Epidermal melanocyte (primary cell): ENCODE data around the gene OR2K2.
"Not testable (repeated sequence)": the region's sequence is repeated elsewhere in the genome, so short reads cannot be mapped to it uniquely, and the experiment has no call there.

Source experiments
- DNase-seq: peaks from one replicate; pipeline ENCODE4 v3.0.0; 2011; ENCODE audit warnings: low spot score; ENCODE audit not compliant: insufficient read length

The OR2K2 gene, protein sequence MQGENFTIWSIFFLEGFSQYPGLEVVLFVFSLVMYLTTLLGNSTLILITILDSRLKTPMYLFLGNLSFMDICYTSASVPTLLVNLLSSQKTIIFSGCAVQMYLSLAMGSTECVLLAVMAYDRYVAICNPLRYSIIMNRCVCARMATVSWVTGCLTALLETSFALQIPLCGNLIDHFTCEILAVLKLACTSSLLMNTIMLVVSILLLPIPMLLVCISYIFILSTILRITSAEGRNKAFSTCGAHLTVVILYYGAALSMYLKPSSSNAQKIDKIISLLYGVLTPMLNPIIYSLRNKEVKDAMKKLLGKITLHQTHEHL

GRCh38 chr9:111330124-111330523 is at the start of gene OR2K2:
TSS of gene OR2K2 (minus strand) at chr9:111330224. CDS start at chr9:111328433, 1,791 bp downstream.
- no peak for DNase-seq

DNA sequence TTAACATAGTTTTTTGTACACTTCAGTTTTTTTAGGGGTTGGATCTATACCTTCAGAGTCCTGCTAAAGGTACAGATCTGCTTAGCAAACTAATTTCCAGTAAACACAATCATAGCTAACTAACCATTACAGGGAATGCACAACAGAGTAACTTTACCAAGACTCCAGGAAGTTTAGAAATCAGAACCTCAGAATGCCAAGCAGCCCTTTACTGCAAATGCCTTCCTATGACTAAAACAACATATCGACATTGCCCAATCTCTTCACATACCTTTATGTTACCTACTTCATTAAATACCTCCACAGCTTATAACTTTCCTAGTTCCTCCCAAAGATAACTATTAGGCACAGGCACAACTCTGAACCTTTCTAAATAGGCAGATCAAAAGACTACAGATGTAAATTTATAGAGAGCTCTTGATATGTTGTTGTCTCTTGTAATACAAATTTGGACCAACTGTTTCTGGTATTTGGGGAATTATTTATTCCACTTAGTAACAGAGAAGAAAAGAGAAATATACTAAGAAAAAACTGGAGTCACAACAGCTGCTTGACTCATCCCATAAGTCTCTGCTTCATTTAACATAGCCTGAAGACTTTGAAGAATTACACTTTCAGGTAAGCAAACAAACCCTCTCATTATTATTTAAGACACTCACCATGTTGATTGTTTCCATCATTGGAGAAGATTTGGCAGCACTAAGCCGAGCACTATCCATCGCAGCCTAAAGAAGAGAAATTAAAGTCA is 46.0 kb upstream of the OR2K2 start:
- DNase-seq = no peak

- DNase-seq = no peak
These were observed 45.0 kb upstream of the OR2K2 start for GRCh38 chr9:111375062-111375461.

GRCh38 chr9:111372297-111372696 is 42.3 kb upstream of the OR2K2 start:
- no peak for DNase-seq

DNA sequence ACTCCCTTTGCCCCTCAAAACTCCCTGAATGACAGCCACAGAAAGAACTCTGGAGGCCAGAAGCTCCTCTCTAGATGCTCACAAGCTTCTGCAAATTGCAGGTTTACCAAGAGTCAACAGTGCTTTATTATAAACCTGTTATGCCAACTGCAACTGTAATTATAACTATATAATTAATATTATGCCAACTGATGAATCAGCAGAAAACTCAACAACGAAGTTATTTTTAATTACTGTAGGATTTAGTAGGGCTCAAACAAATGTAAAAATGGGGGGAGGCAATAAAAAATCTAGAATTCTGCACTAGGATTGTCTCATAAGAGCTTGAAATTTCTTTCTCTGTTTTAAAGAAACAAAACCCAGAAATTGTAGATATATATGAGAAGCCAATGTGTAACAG is 37.0 kb upstream of the OR2K2 start:
- no peak for DNase-seq

DNA sequence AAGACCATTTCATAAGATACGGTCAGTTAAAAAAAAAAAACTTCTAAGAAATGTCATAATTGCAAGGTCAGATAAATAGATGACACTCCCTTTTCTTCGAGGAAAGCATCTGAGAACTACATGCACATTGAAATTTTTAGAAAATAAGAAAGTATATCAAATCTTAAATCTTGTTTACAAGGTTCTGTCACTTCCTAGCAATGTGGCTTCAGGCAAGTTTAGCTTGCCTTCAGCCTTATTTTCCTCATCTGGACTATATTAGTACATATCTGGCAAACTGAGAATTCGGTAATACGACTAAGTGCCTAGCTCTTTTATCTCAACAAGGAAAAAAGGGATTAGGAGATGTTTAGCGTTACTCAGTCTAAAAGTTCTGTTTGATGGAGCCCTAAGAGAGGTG is 32.5 kb upstream of the OR2K2 start:
- DNase-seq = no peak

GRCh38 chr9:111360881-111361280 is 30.9 kb upstream of the OR2K2 start:
- DNase-seq = no peak

- peak; percentile 76 for DNase-seq
These were observed 26.6 kb upstream of the OR2K2 start for GRCh38 chr9:111356481-111357244.

DNA sequence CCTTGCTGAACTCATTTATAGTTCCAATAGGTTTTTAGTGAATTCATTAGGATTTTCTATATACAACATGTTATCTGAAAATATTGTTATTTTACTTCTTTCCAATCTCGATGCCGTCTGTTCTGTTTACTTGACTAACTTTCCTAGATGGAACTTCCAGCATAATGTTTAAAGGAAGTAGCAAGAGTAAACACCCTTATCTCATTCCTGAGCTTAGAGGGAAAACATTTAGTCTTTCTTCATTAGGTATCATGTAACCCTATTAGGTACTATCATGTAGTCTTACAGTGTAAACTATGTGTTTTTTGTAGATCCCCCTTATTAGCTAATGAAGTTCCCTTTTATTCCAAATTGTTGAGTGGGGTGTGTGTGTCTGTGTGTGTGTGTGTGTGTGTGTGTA is 22.5 kb upstream of the OR2K2 start:
- no peak for DNase-seq

DNA sequence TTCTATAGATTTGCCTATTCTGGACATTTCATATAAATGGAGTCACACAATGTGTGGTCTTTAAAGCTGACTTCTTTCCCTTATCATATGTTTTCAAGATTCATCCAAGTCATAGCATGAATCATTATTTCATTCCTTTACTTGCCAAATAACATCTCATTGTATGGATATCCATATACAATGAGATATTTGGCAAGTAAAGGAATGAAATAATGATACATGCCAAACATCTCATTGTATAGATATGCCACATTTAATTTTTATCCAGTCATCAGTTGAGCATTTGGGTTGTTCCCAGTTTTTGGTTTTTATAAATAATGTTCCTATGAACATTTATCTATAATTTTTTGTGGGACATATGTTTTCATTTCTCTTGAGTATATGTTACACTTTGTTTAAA is 20.5 kb upstream of the OR2K2 start:
- DNase-seq = no peak

GRCh38 chr9:111349766-111350165 is 19.7 kb upstream of the OR2K2 start:
- no peak for DNase-seq

DNA sequence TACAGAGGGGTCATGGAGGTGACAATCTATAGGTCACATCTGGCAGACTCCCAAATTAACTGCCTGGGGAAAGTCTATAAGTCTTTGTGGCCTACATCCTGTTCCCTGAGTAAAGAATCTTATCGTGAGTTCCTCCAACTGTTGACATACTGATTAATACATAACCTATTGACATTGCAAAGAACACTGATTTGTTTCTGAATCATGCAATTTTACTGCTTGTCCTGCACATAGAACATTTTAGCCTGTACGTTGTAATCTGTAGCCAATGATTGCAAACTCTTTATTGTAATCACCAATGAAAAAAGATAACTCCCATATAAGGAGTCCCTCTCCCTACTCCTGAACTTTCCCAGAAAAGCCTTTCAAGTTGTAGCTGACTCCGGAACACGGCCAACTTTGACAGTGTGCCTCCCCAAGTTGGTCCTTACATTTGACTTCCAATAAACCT is 18.8 kb upstream of the OR2K2 start:
- DNase-seq = no peak

GRCh38 chr9:111334318-111334863 is 4.4 kb upstream of the OR2K2 start:
- DNase-seq = not testable (repeated sequence)

GRCh38 chr9:111320631-111321030 is 9.4 kb downstream of the OR2K2 start:
- no peak for DNase-seq

- DNase-seq = no peak
These were observed 13.2 kb downstream of the OR2K2 start for GRCh38 chr9:111316796-111317195.

DNA sequence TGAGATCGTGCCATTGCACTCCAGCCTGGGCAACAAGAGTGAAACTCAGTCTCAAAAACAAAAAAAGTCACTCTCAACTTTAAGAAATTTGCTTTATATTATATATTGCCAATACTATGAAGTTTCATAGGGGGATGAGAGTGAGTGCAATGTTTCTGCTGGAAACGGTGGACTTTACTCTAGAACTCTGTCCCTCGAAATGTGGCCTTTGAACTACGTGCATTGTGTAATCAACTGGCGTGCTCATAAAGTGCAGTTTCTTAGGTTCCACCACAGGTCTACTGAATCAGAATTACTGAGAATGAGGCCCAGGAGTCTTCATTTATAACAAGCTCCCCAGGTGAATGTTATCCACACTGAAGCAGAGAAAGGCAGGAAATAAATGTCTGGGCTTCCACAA is 24.1 kb downstream of the OR2K2 start:
- no peak for DNase-seq

DNA sequence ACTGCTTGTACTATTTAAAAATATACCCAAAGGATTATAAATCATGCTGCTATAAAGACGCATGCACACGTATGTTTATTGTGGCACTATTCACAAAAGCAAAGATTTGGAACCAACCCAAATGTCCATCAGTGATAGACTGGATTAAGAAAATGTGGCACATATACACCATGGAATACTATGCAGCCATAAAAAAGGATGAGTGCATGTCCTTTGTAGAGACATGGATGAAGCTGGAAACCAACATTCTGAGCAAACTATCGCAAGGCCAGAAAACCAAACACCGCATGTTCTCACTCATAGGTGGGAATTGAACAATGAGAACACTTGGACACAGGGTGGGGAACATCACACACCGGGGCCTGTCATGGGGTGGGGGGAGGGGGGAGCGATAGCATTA is 26.0 kb downstream of the OR2K2 start:
- DNase-seq = not testable (repeated sequence)

- no peak for DNase-seq
These were observed 28.8 kb downstream of the OR2K2 start for GRCh38 chr9:111301195-111301594.

DNA sequence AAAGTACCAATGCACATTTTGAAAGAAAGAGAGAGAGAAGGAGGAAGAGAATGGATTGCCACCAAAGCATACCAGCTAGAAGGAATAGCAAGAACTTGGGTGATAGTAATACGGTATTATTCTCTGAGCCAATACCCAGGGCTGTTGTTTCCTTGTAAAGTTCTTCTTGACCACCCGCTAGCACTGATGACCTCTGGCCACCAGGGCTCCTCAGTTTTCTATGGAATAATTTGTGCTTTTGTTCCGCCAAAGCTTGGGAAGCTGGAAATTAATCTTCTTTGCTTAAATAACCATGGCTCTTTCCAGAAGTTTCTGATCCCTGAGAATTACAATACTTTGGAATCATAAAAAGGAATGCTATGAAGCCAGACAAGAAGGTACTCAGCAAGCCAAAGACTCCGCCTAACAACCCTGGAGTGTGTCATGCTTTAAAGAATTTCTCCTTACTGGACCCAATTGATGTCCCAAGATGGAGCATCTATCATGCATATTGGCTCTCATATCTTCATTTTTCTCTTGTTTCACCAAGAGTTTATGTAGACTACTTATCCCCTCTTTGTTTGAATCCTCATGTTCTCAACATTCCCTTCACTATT is 29.8 kb downstream of the OR2K2 start:
- no peak for DNase-seq

GRCh38 chr9:111299599-111299966 is 30.4 kb downstream of the OR2K2 start:
- not testable (repeated sequence) for DNase-seq
